GM12878 (cell line): ENCODE results near the gene PDILT. TPM values are rescaled to one million over a fixed set of nuclear protein-coding genes. Genes with fewer than 3 reads are reported as not detected.

Source experiments
- ATAC-seq: fragments of 200-7000 bp; cut with Tn5 transposase; 3 replicates; pipeline ENCODE4 v1.9.1; 2020; ENCODE audit warnings: mild to moderate bottlenecking, moderate library complexity
- BruUV-seq: library from RNA; stranded (reverse); fragments of 400-500 nt; replicated peaks from 2 replicates; lab custom pipeline; 2021; lab: Mats Ljungman, UMichigan
- CTCF ChIA-PET: fragments of 300-600 bp; sonication (Branson Sonifier 250); formaldehyde crosslinking; extraction: SDS; loops from one replicate; lab custom pipeline; 2021; ENCODE audit warnings: inconsistent platforms; lab: Yijun Ruan, JAX
- POLR2A ChIA-PET: fragments of 350-600 bp; formaldehyde crosslinking; extraction: SDS; loops from one replicate; lab custom pipeline; 2021; ENCODE audit warnings: inconsistent platforms; lab: Charles Lee
- RAD21 ChIA-PET: fragments of 300-600 bp; sonication (Branson Sonifier 250); formaldehyde crosslinking; loops from one replicate; lab custom pipeline; 2023; ENCODE audit warnings: antibody characterized with exemption; ENCODE audit not compliant: unreplicated experiment; lab: Charles Lee
- SMC1A ChIA-PET: fragments of 300-600 bp; sonication (Branson Sonifier 250); formaldehyde crosslinking; loops from one replicate; lab custom pipeline; 2023; ENCODE audit not compliant: unreplicated experiment, uncharacterized antibody; lab: Charles Lee
- DNase-seq: peaks from one replicate; pipeline ENCODE4 v3.0.0-alpha.2; 2011; ENCODE audit warnings: low read depth, low spot score
- FAIRE-seq: peaks from 3 replicates; lab custom pipeline; 2011; peaks lifted over from hg19 to GRCh38; lab: Jason Lieb, UNC
- H2AFZ ChIP-seq: 2 replicates; pipeline ENCODE4 v1.6.0; 2011; ENCODE audit warnings: low read depth, low read length, control low read depth; ENCODE audit not compliant: control insufficient read depth
- H3K27ac ChIP-seq: 2 replicates; pipeline ENCODE4 v1.5.1; 2011; ENCODE audit warnings: control low read depth; ENCODE audit not compliant: control insufficient read depth, insufficient read depth
- H3K27me3 ChIP-seq, 2 experiments: replicated peaks in 1 of 2; 2 replicates each; pipeline versions ENCODE4 v1.6.0 to v1.6.1; 2011; ENCODE audit warnings: low read length in 1 of 2; ENCODE audit not compliant: control insufficient read depth in 2 of 2, insufficient read depth in 2 of 2
- H3K36me3 ChIP-seq, 2 experiments: 2 replicates each; pipeline ENCODE4 v1.5.1; 2011; ENCODE audit warnings: low read length in 1 of 2; ENCODE audit not compliant: control insufficient read depth in 2 of 2, insufficient read depth in 2 of 2
- H3K4me1 ChIP-seq: 2 replicates; pipeline ENCODE4 v1.6.1; 2011; ENCODE audit warnings: mild to moderate bottlenecking, low read length, moderate library complexity, mixed read lengths; ENCODE audit not compliant: control insufficient read depth, insufficient read depth
- H3K4me2 ChIP-seq: 2 replicates; pipeline ENCODE4 v1.6.0; 2011; ENCODE audit warnings: control low read depth; ENCODE audit not compliant: control insufficient read depth, insufficient read depth
- H3K4me3 ChIP-seq: fragments of 200-600 bp; sonication (generic); 2 replicates; pipeline ENCODE4 v1.5.1; 2016
- H3K79me2 ChIP-seq: 2 replicates; pipeline ENCODE4 v1.6.0; 2011; ENCODE audit warnings: low read length; ENCODE audit not compliant: control insufficient read depth, insufficient read depth
- H3K9ac ChIP-seq: 2 replicates; pipeline ENCODE4 v1.8.0; 2011; ENCODE audit warnings: low read length, control low read depth, mixed read lengths; ENCODE audit not compliant: control insufficient read depth, insufficient read depth
- H3K9me3 ChIP-seq: replicated peaks from 3 replicates; pipeline ENCODE4 v1.5.1; 2011; ENCODE audit warnings: mild to moderate bottlenecking, low read length; ENCODE audit not compliant: control insufficient read depth, insufficient read depth
- H4K20me1 ChIP-seq: 2 replicates; pipeline ENCODE4 v1.6.0; 2011; ENCODE audit not compliant: control insufficient read depth, insufficient read depth
- BHLHE40 ChIP-seq, 2 experiments: fragments of 450-650 bp in 1 of 2; IDR thresholded peaks; 2 replicates each; pipeline ENCODE4 v1.6.1; 2011 to 2017; ENCODE audit warnings: low read depth in 2 of 2, borderline replicate concordance in 1 of 2, improper control_type of control experiment in 1 of 2, low read length in 1 of 2, mild to moderate bottlenecking in 1 of 2
- CREM ChIP-seq: IDR thresholded peaks from 2 replicates; pipeline ENCODE4 v1.6.1; 2014; ENCODE audit warnings: antibody characterized with exemption, low read depth
- GATAD2B ChIP-seq: fragments of 450-650 bp; conservative IDR thresholded peaks from 2 replicates; pipeline ENCODE4 v1.6.1; 2017; ENCODE audit warnings: low read depth, mild to moderate bottlenecking, moderate library complexity
- IKZF1 ChIP-seq: fragments of 450-650 bp; conservative IDR thresholded peaks from 2 replicates; pipeline ENCODE4 v1.6.1; 2017; ENCODE audit warnings: antibody characterized with exemption, mild to moderate bottlenecking
- JUNB ChIP-seq: IDR thresholded peaks from 2 replicates; pipeline ENCODE4 v1.6.1; 2016; ENCODE audit warnings: antibody characterized with exemption, mild to moderate bottlenecking
- NFXL1 ChIP-seq: fragments of 450-650 bp; IDR thresholded peaks from 2 replicates; pipeline ENCODE4 v1.6.1; 2017; ENCODE audit warnings: antibody characterized with exemption, mild to moderate bottlenecking, borderline replicate concordance
- STAT1 ChIP-seq: fragments of 450-650 bp; conservative IDR thresholded peaks from 2 replicates; pipeline ENCODE4 v1.6.1; 2014; ENCODE audit warnings: antibody characterized with exemption, mild to moderate bottlenecking
- TCF3 ChIP-seq: IDR thresholded peaks from 2 replicates; pipeline ENCODE4 v1.6.1; 2012; ENCODE audit warnings: low read depth, mild to moderate bottlenecking, low read length, borderline replicate concordance; ENCODE audit not compliant: insufficient read depth
- ZBTB33 ChIP-seq: fragments of 450-650 bp; IDR thresholded peaks from 2 replicates; pipeline ENCODE4 v1.6.1; 2017; ENCODE audit warnings: mild to moderate bottlenecking
- WGBS: methylation state at CpG from one replicate; pipeline ENCODE4 v1.1.6; 2016; ENCODE audit warnings: low lambda C conversion rate; ENCODE audit not compliant: insufficient replicate concordance, insufficient coverage; ENCODE audit errors: missing lambda C conversion rate; 5-methylcytosine and 5-hydroxymethylcytosine counted together
- in situ Hi-C: fragments of 300-500 bp; cut with MboI; formaldehyde crosslinking; loops from 9 replicates; pipeline ENCODE4 v1.14.3; 2018; ENCODE audit warnings: mixed read lengths
- intact Hi-C: fragments of 100-400 bp; cut with micrococcal nuclease; formaldehyde crosslinking; loops from one replicate; pipeline ENCODE4 v1.14.2; 2022; ENCODE audit not compliant: unreplicated experiment
- polyA plus RNA-seq, 11 experiments: library from polyadenylated mRNA; depleted of rRNA in 4 of 11; unstranded in 6 of 11; stranded (reverse) in 5 of 11; fragments of >200 nt; fragmentation: Nextera tagmentation in 4 of 11; fragmentation: Illumina TruSeq in 1 of 11; extraction: Ambion mirVana in 4 of 11; extraction: Trizol in 1 of 11; gene quantifications; 1 replicate in 1 of 11; 2 replicates in 10 of 11; pipeline versions ENCODE4 v1.2.1 to v1.2.3, GENCODE V29; 2011 to 2016; ENCODE audit warnings: inconsistent platforms in 2 of 11, missing spikeins in 2 of 11, low read depth in 1 of 11
- total RNA-seq, 4 experiments: library from RNA; depleted of rRNA in 3 of 4; stranded (reverse); fragments of >200 nt in 3 of 4; fragmentation: Illumina TruSeq in 1 of 4; extraction: Trizol in 1 of 4; gene quantifications; 2 replicates each; pipeline versions ENCODE4 v1.2.1 to v1.2.3, GENCODE V29; 2013 to 2021
- TF ChIP-seq, protein P1 (sequence below): fragments of 450-650 bp; IDR thresholded peaks from 2 replicates; pipeline ENCODE4 v1.6.1; 2018; ENCODE audit warnings: borderline replicate concordance, mild to moderate bottlenecking; ENCODE audit not compliant: partially characterized antibody

Gene PDILT
- total and polyA plus RNA-seq, 10 of the 15 experiments (the other 5 are each of a cell fraction or from before 2014, with no cell fraction given): not detected

DNA sequence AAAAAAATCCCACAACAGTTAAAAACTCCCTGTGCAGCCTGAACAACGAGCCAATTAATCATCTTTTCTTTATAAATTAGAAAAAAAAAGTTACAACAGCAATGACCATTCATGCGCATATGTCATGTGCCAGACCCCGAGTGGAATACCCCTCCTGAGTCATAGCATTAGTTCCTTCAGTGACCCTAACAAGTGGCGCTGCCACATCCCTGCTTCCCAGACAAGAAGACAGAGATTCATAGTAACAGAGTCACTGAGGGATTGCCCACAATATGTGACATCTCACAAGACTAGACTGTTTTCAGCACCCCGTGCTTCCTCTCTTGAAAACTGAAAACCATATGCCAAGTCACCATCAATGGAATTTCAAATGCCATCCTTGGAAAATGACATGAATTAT is 59.9 kb downstream of the PDILT start (continued):
- TF ChIP-seq BHLHE40 (IDR thresholded peaks at IDR 0.05; ENCODE audit: borderline replicate concordance in 1 of 2, low read depth in 2 of 2, low read length in 1 of 2) (peak in 1 of 2 experiments; percentile 20; a peak in 1 of 4 replicates), TCF3 (no peak)
- TF ChIP-seq, all 136 proteins: peak for 5

GRCh38 chr16:20339744-20340143 is 64.8 kb downstream of the PDILT start:
- ChIA-PET POLR2A (no interaction called here), RAD21 (no interaction called here), CTCF (no interaction called here), SMC1A (no interaction called here)
- no peaks in the 10 kb centered on the region for H3K4me1 ChIP-seq
- H4K20me1 ChIP-seq: no peaks in the 10 kb centered on the region
- H3K27ac ChIP-seq: no peak overlapping the region
- ATAC-seq (no peak), FAIRE-seq (no peak), DNase-seq (no peak)
- TF ChIP-seq CREM: no peak
- no peaks in the 10 kb centered on the region for H3K36me3 ChIP-seq
- H3K27me3 ChIP-seq: no peaks in the 10 kb centered on the region
- H2AFZ ChIP-seq: no peak overlapping the region
- no peak overlapping the region for H3K4me2 ChIP-seq
- BruUV-seq: no TSS peak
- in situ Hi-C loops (no loop called here), intact Hi-C loops (no loop called here)
- H3K4me3 ChIP-seq: no peak overlapping the region
- 40% methylated on average over 3 of the region's 3 CpGs for WGBS
- H3K79me2 ChIP-seq: no peaks in the 10 kb centered on the region
- no peaks in the 10 kb centered on the region for H3K9me3 ChIP-seq
- no peak overlapping the region for H3K9ac ChIP-seq

DNA sequence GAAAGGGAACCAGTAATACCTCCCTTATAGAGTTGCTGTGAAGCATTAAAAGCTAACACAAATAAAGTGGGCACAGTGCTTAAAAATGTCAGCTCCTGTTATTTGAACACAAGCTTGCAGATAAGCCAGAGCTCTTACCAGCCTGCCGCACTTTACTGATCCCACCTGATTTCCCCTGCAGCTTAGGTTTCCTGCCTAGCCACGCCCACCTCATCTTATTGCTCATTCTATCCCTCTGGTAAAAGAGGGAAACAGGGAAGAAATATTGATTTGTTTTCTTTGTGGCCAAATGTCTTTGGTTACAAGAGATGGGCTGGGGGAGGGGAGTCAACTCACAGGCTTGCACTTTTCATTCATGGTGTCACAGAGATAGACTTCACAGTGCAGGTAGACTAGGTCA is 67.6 kb downstream of the PDILT start:
- Histone ChIP-seq H3K79me2 (no peaks in the 10 kb centered on the region), H3K27me3 (no peaks in the 10 kb centered on the region; a peak in 1 of 4 replicates), H3K9ac (no peak overlapping the region), H3K4me3 (no peak overlapping the region), H3K36me3 (no peaks in the 10 kb centered on the region), H3K9me3 (no peaks in the 10 kb centered on the region), H3K4me2 (no peak overlapping the region), H4K20me1 (no peaks in the 10 kb centered on the region), H3K27ac (no peak overlapping the region), H2AFZ (no peak overlapping the region), H3K4me1 (no peaks in the 10 kb centered on the region)
- DNase-seq: no peak
- no peak for FAIRE-seq
- intact Hi-C loops: no loop called here
- POLR2A ChIA-PET: interaction anchor here (0.6 kb wide), 1 partner anchor 734 kb away, joined by 3 read pairs; no protein-coding TSS in a partner anchor
- SMC1A ChIA-PET: no interaction called here
- in situ Hi-C loops: no loop called here
- RAD21 ChIA-PET: no interaction called here
- no peak for ATAC-seq
- CTCF ChIA-PET: no interaction called here
- WGBS: 50% methylated on average over 2 of the region's 2 CpGs
- no TSS peak for BruUV-seq
- TF ChIP-seq GATAD2B: no peak
- TF ChIP-seq IKZF1: no peak
- no peak for TF ChIP-seq JUNB
- TF ChIP-seq NFXL1: no peak
- TF ChIP-seq ZBTB33: no peak
- TF ChIP-seq, protein P1, sequence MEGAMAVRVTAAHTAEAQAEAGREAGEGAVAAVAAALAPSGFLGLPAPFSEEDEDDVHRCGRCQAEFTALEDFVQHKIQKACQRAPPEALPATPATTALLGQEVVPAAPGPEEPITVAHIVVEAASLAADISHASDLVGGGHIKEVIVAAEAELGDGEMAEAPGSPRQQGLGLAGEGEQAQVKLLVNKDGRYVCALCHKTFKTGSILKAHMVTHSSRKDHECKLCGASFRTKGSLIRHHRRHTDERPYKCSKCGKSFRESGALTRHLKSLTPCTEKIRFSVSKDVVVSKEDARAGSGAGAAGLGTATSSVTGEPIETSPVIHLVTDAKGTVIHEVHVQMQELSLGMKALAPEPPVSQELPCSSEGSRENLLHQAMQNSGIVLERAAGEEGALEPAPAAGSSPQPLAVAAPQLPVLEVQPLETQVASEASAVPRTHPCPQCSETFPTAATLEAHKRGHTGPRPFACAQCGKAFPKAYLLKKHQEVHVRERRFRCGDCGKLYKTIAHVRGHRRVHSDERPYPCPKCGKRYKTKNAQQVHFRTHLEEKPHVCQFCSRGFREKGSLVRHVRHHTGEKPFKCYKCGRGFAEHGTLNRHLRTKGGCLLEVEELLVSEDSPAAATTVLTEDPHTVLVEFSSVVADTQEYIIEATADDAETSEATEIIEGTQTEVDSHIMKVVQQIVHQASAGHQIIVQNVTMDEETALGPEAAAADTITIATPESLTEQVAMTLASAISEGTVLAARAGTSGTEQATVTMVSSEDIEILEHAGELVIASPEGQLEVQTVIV: no peak
- TF ChIP-seq STAT1: no peak
